ENCODE results near the gene RAD17. TPM values are rescaled to one million over a fixed set of nuclear protein-coding genes. Genes with fewer than 3 reads are reported as not detected.
A peak's percentile ranks its signal among the peaks of the same experiment; 100 is the strongest.
"Not testable (repeated sequence)": the region's sequence is repeated elsewhere in the genome, so short reads cannot be mapped to it uniquely, and the experiment has no call there.

The RAD17 gene
- total RNA-seq (2014; rRNA removed; shearing (Covaris generic)), result 27.3 and 30.0 TPM in 2 replicates

- Histone ChIP-seq H3K4me1 (replicated peaks) (peaks cover 13% of the 10 kb centered on the region), H3K4me3 (peak within 1 kb of the TSS; percentile 89), H3K36me3 (peaks cover 54% of the 10 kb centered on the region), H3K27me3 (replicated peaks) (no peaks in the 10 kb centered on the region), H3K9me3 (replicated peaks) (no peaks in the 10 kb centered on the region), H3K27ac (peak within 1 kb of the TSS; percentile 100)
- peak; percentile 92 to 99 for DNase-seq (ENCODE audit: low read depth in 1 of 2, low spot score in 2 of 2)
Observed at GRCh38 chr5:69369340-69370121, at the start of gene RAD17, which contains the start of the genes AK6 and TAF9. Gene RAD17, plus strand, starts transcription at chr5:69369818. Its CDS starts 2,391 bp downstream, at chr5:69372209. Gene AK6, minus strand, starts transcription at chr5:69369520. Its CDS starts 30 bp downstream, at chr5:69369490. Gene TAF9, minus strand, starts transcription at chr5:69369520. Its CDS starts 3,783 bp downstream, at chr5:69365737.

GRCh38 chr5:69326365-69326764 lies 43.3 kb upstream of the RAD17 start:
- Histone ChIP-seq H3K4me1 (replicated peaks) (no peaks in the 10 kb centered on the region), H3K4me3 (no peak overlapping the region), H3K27ac (no peak overlapping the region), H3K9me3 (replicated peaks) (no peaks in the 10 kb centered on the region), H3K27me3 (replicated peaks) (no peaks in the 10 kb centered on the region), H3K36me3 (no peaks in the 10 kb centered on the region)
- DNase-seq (ENCODE audit: low read depth in 1 of 2, low spot score in 2 of 2), result no peak

- DNase-seq (ENCODE audit: low read depth in 1 of 2, low spot score in 2 of 2), result no peak
- Histone ChIP-seq H3K27ac (no peak overlapping the region), H3K4me3 (no peak overlapping the region), H3K27me3 (replicated peaks) (no peaks in the 10 kb centered on the region), H3K4me1 (replicated peaks) (peaks cover 9% of the 10 kb centered on the region), H3K36me3 (no peaks in the 10 kb centered on the region), H3K9me3 (replicated peaks) (no peaks in the 10 kb centered on the region)
Observed at GRCh38 chr5:69329905-69330489, 39.6 kb upstream of the RAD17 start.

- no peak for DNase-seq (ENCODE audit: low read depth in 1 of 2, low spot score in 2 of 2)
- Histone ChIP-seq H3K4me3 (peak overlapping the region; percentile 53), H3K9me3 (replicated peaks) (no peaks in the 10 kb centered on the region), H3K27ac (no peak overlapping the region), H3K4me1 (replicated peaks) (peaks cover 16% of the 10 kb centered on the region), H3K27me3 (replicated peaks) (no peaks in the 10 kb centered on the region), H3K36me3 (no peaks in the 10 kb centered on the region)
Observed at GRCh38 chr5:69331528-69332445, 37.8 kb upstream of the RAD17 start.

- H3K4me3 ChIP-seq; H3K9me3 ChIP-seq (replicated peaks); DNase-seq (ENCODE audit: low read depth in 1 of 2, low spot score in 2 of 2); H3K27me3 ChIP-seq (replicated peaks); H3K36me3 ChIP-seq; H3K27ac ChIP-seq: not testable (repeated sequence)
- H3K4me1 ChIP-seq (replicated peaks), result peaks cover 16% of the 10 kb centered on the region
Observed at GRCh38 chr5:69333668-69334315, 35.8 kb upstream of the RAD17 start.

GRCh38 chr5:69334793-69335268 lies 34.8 kb upstream of the RAD17 start:
- Histone ChIP-seq H3K27ac (no peak overlapping the region), H3K9me3 (replicated peaks) (no peaks in the 10 kb centered on the region), H3K36me3 (no peaks in the 10 kb centered on the region), H3K4me3 (no peak overlapping the region), H3K4me1 (replicated peaks) (peaks cover 16% of the 10 kb centered on the region), H3K27me3 (replicated peaks) (no peaks in the 10 kb centered on the region)
- peak; percentile 50 to 84 for DNase-seq (ENCODE audit: low read depth in 1 of 2, low spot score in 2 of 2)

GRCh38 chr5:69335341-69335935 lies 34.2 kb upstream of the RAD17 start:
- H3K4me3 ChIP-seq, result no peak overlapping the region
- no peak for DNase-seq (ENCODE audit: low read depth in 1 of 2, low spot score in 2 of 2)

GRCh38 chr5:69341520-69342161 lies 28.0 kb upstream of the RAD17 start:
- no peak overlapping the region for H3K4me3 ChIP-seq
- DNase-seq (ENCODE audit: low read depth in 1 of 2, low spot score in 2 of 2), result no peak
- no peaks in the 10 kb centered on the region for H3K9me3 ChIP-seq (replicated peaks)
- H3K4me1 ChIP-seq (replicated peaks), result no peaks in the 10 kb centered on the region
- H3K27ac ChIP-seq, result no peak overlapping the region
- no peaks in the 10 kb centered on the region for H3K36me3 ChIP-seq
- H3K27me3 ChIP-seq (replicated peaks), result no peaks in the 10 kb centered on the region

More at GRCh38 chr5:69335341-69335935, 34.2 kb upstream of the RAD17 start:
- Histone ChIP-seq H3K27me3 (replicated peaks) (no peaks in the 10 kb centered on the region), H3K36me3 (no peaks in the 10 kb centered on the region), H3K9me3 (replicated peaks) (no peaks in the 10 kb centered on the region), H3K27ac (no peak overlapping the region), H3K4me1 (replicated peaks) (peaks cover 16% of the 10 kb centered on the region)

- H3K36me3 ChIP-seq, result no peaks in the 10 kb centered on the region
- H3K9me3 ChIP-seq (replicated peaks), result no peaks in the 10 kb centered on the region
- H3K4me1 ChIP-seq (replicated peaks), result no peaks in the 10 kb centered on the region
- H3K27ac ChIP-seq, result no peak overlapping the region
- DNase-seq (ENCODE audit: low read depth in 1 of 2, low spot score in 2 of 2), result no peak
- no peak overlapping the region for H3K4me3 ChIP-seq
- no peaks in the 10 kb centered on the region for H3K27me3 ChIP-seq (replicated peaks)
Observed at GRCh38 chr5:69343083-69343482, 26.5 kb upstream of the RAD17 start.

GRCh38 chr5:69350664-69351063 lies 19.0 kb upstream of the RAD17 start:
- Histone ChIP-seq H3K27ac (no peak overlapping the region), H3K36me3 (peaks cover 54% of the 10 kb centered on the region), H3K4me1 (replicated peaks) (no peaks in the 10 kb centered on the region), H3K27me3 (replicated peaks) (no peaks in the 10 kb centered on the region), H3K9me3 (replicated peaks) (no peaks in the 10 kb centered on the region), H3K4me3 (no peak overlapping the region)
- no peak for DNase-seq (ENCODE audit: low read depth in 1 of 2, low spot score in 2 of 2)

- Histone ChIP-seq H3K36me3 (peaks cover 79% of the 10 kb centered on the region), H3K27me3 (replicated peaks) (no peaks in the 10 kb centered on the region), H3K27ac (no peak overlapping the region), H3K9me3 (replicated peaks) (no peaks in the 10 kb centered on the region), H3K4me3 (no peak overlapping the region), H3K4me1 (replicated peaks) (no peaks in the 10 kb centered on the region)
- DNase-seq (ENCODE audit: low read depth in 1 of 2, low spot score in 2 of 2), result no peak
Observed at GRCh38 chr5:69359699-69360098, 9.9 kb upstream of the RAD17 start.

- no peak overlapping the region for H3K4me3 ChIP-seq
- H3K9me3 ChIP-seq (replicated peaks), result no peaks in the 10 kb centered on the region
- DNase-seq (ENCODE audit: low read depth in 1 of 2, low spot score in 2 of 2), result no peak
- no peaks in the 10 kb centered on the region for H3K27me3 ChIP-seq (replicated peaks)
- H3K27ac ChIP-seq, result no peak overlapping the region
- no peaks in the 10 kb centered on the region for H3K4me1 ChIP-seq (replicated peaks)
- H3K36me3 ChIP-seq, result peaks cover 79% of the 10 kb centered on the region
Observed at GRCh38 chr5:69360442-69360841, 9.2 kb upstream of the RAD17 start.

All from SJSA1 (cell line).